IPS-18a (cell line): ENCODE measurements around the gene DHX15.

ENCODE experiments used
- H3K27ac ChIP-seq: one replicate; pipeline ENCODE4 v1.5.1; 2013; ENCODE audit warnings: low read length
- H3K27me3 ChIP-seq: one replicate; pipeline ENCODE4 v1.6.1; 2013; ENCODE audit warnings: mild to moderate bottlenecking, low read length; ENCODE audit not compliant: control insufficient read depth, insufficient read depth
- H3K36me3 ChIP-seq: one replicate; pipeline ENCODE4 v1.6.1; 2013; ENCODE audit warnings: low read depth, low read length; ENCODE audit not compliant: control insufficient read depth
- H3K4me1 ChIP-seq: one replicate; pipeline ENCODE4 v1.6.1; 2013; ENCODE audit warnings: low read depth, low read length; ENCODE audit not compliant: control insufficient read depth
- H3K4me3 ChIP-seq: one replicate; pipeline ENCODE4 v1.5.1; 2013; ENCODE audit warnings: low read length
- H3K9ac ChIP-seq: one replicate; pipeline ENCODE4 v1.6.1; 2013; ENCODE audit warnings: mild to moderate bottlenecking, low read length, moderate library complexity
- H3K9me3 ChIP-seq: one replicate; pipeline ENCODE4 v1.6.1; 2013; ENCODE audit warnings: low read depth, low read length; ENCODE audit not compliant: control insufficient read depth

Gene DHX15

GRCh38 chr4:24584211-24584850, at the start of gene DHX15:
Gene DHX15, minus strand, starts transcription at chr4:24584554. Its CDS starts 161 bp downstream, at chr4:24584393.
- Histone ChIP-seq H3K4me1 (peaks cover 13% of the 10 kb centered on the region), H3K9me3 (no peaks in the 10 kb centered on the region), H3K4me3 (peak within 1 kb of the TSS; percentile 96), H3K36me3 (peaks cover 20% of the 10 kb centered on the region), H3K27me3 (no peaks in the 10 kb centered on the region), H3K9ac (peak within 1 kb of the TSS; percentile 100), H3K27ac (peak within 1 kb of the TSS; percentile 99)

GRCh38 chr4:24632011-24632410, 47.7 kb upstream of the DHX15 start:
- Histone ChIP-seq H3K27ac (no peak overlapping the region), H3K36me3 (no peaks in the 10 kb centered on the region), H3K4me1 (no peaks in the 10 kb centered on the region), H3K9me3 (no peaks in the 10 kb centered on the region), H3K27me3 (no peaks in the 10 kb centered on the region), H3K9ac (no peak overlapping the region), H3K4me3 (no peak overlapping the region)

- Histone ChIP-seq H3K4me1 (no peaks in the 10 kb centered on the region), H3K36me3 (no peaks in the 10 kb centered on the region), H3K4me3 (no peak overlapping the region), H3K9me3 (no peaks in the 10 kb centered on the region), H3K9ac (no peak overlapping the region), H3K27ac (no peak overlapping the region), H3K27me3 (no peaks in the 10 kb centered on the region)
These were observed 46.6 kb upstream of the DHX15 start for GRCh38 chr4:24630937-24631336.

GRCh38 chr4:24625091-24625490, 40.7 kb upstream of the DHX15 start:
- H3K27ac ChIP-seq, result no peak overlapping the region
- H3K4me1 ChIP-seq, result no peaks in the 10 kb centered on the region
- no peak overlapping the region for H3K9ac ChIP-seq
- no peak overlapping the region for H3K4me3 ChIP-seq
- no peaks in the 10 kb centered on the region for H3K9me3 ChIP-seq
- H3K36me3 ChIP-seq, result no peaks in the 10 kb centered on the region
- no peaks in the 10 kb centered on the region for H3K27me3 ChIP-seq

- Histone ChIP-seq H3K4me1 (no peaks in the 10 kb centered on the region), H3K9me3 (no peaks in the 10 kb centered on the region)
These were observed 40.0 kb upstream of the DHX15 start for GRCh38 chr4:24624381-24624780.

GRCh38 chr4:24622146-24622834, 37.9 kb upstream of the DHX15 start:
- Histone ChIP-seq H3K4me3 (no peak overlapping the region), H3K4me1 (no peaks in the 10 kb centered on the region), H3K36me3 (no peaks in the 10 kb centered on the region), H3K9ac (no peak overlapping the region), H3K27me3 (no peaks in the 10 kb centered on the region), H3K27ac (no peak overlapping the region), H3K9me3 (no peaks in the 10 kb centered on the region)

More at GRCh38 chr4:24624381-24624780, 40.0 kb upstream of the DHX15 start:
- H3K9ac ChIP-seq, result no peak overlapping the region
- H3K27ac ChIP-seq, result no peak overlapping the region
- H3K36me3 ChIP-seq, result no peaks in the 10 kb centered on the region
- no peaks in the 10 kb centered on the region for H3K27me3 ChIP-seq
- no peak overlapping the region for H3K4me3 ChIP-seq

- Histone ChIP-seq H3K4me3 (no peak overlapping the region), H3K9me3 (no peaks in the 10 kb centered on the region), H3K36me3 (no peaks in the 10 kb centered on the region), H3K9ac (no peak overlapping the region), H3K27me3 (no peaks in the 10 kb centered on the region), H3K27ac (no peak overlapping the region), H3K4me1 (no peaks in the 10 kb centered on the region)
These were observed 31.6 kb upstream of the DHX15 start for GRCh38 chr4:24615977-24616376.

GRCh38 chr4:24614881-24615280, 30.5 kb upstream of the DHX15 start:
- no peaks in the 10 kb centered on the region for H3K4me1 ChIP-seq
- no peak overlapping the region for H3K9ac ChIP-seq
- no peak overlapping the region for H3K27ac ChIP-seq
- H3K9me3 ChIP-seq, result no peaks in the 10 kb centered on the region
- H3K4me3 ChIP-seq, result no peak overlapping the region
- H3K36me3 ChIP-seq, result no peaks in the 10 kb centered on the region
- no peaks in the 10 kb centered on the region for H3K27me3 ChIP-seq

GRCh38 chr4:24613502-24613901, 29.1 kb upstream of the DHX15 start:
- no peak overlapping the region for H3K9ac ChIP-seq
- H3K36me3 ChIP-seq, result no peaks in the 10 kb centered on the region

GRCh38 chr4:24611575-24611974, 27.2 kb upstream of the DHX15 start:
- no peaks in the 10 kb centered on the region for H3K27me3 ChIP-seq
- no peak overlapping the region for H3K27ac ChIP-seq
- no peaks in the 10 kb centered on the region for H3K9me3 ChIP-seq
- H3K4me3 ChIP-seq, result no peak overlapping the region
- H3K4me1 ChIP-seq, result no peaks in the 10 kb centered on the region
- no peaks in the 10 kb centered on the region for H3K36me3 ChIP-seq
- no peak overlapping the region for H3K9ac ChIP-seq

More at GRCh38 chr4:24613502-24613901, 29.1 kb upstream of the DHX15 start:
- Histone ChIP-seq H3K4me1 (no peaks in the 10 kb centered on the region), H3K27me3 (no peaks in the 10 kb centered on the region), H3K9me3 (no peaks in the 10 kb centered on the region), H3K27ac (no peak overlapping the region), H3K4me3 (no peak overlapping the region)

GRCh38 chr4:24607334-24607733, 23.0 kb upstream of the DHX15 start:
- Histone ChIP-seq H3K4me1 (peaks cover 6% of the 10 kb centered on the region), H3K4me3 (no peak overlapping the region), H3K36me3 (no peaks in the 10 kb centered on the region), H3K27ac (no peak overlapping the region), H3K9me3 (no peaks in the 10 kb centered on the region), H3K9ac (no peak overlapping the region), H3K27me3 (no peaks in the 10 kb centered on the region)

GRCh38 chr4:24605216-24605615, 20.9 kb upstream of the DHX15 start:
- Histone ChIP-seq H3K9ac (no peak overlapping the region), H3K36me3 (no peaks in the 10 kb centered on the region), H3K27me3 (no peaks in the 10 kb centered on the region), H3K27ac (no peak overlapping the region), H3K9me3 (no peaks in the 10 kb centered on the region), H3K4me3 (no peak overlapping the region), H3K4me1 (peaks cover 6% of the 10 kb centered on the region)
